ENCODE measurements around the gene CAPN7.

CAPN7 gene

GRCh38 chr3:15255215-15255614 lies 49.2 kb downstream of the CAPN7 start:
- no peak for FAIRE-seq

GRCh38 chr3:15256861-15257341 lies 50.9 kb downstream of the CAPN7 start:
- FAIRE-seq, result no peak

GRCh38 chr3:15258720-15259119 lies 52.7 kb downstream of the CAPN7 start:
- no peak for FAIRE-seq

- no peak for FAIRE-seq
Observed at GRCh38 chr3:15260531-15260930, 54.5 kb downstream of the CAPN7 start.

- FAIRE-seq, result no peak
Observed at GRCh38 chr3:15261274-15261673, 55.2 kb downstream of the CAPN7 start.

GRCh38 chr3:15262021-15262420 lies 56.0 kb downstream of the CAPN7 start:
- no peak for FAIRE-seq

GRCh38 chr3:15263120-15263519 lies 57.1 kb downstream of the CAPN7 start:
- FAIRE-seq, result no peak

GRCh38 chr3:15263926-15264325 lies 57.9 kb downstream of the CAPN7 start:
- no peak for FAIRE-seq

GRCh38 chr3:15264486-15264885 lies 58.4 kb downstream of the CAPN7 start:
- no peak for FAIRE-seq

- no peak for FAIRE-seq
Observed at GRCh38 chr3:15265655-15266509, 59.8 kb downstream of the CAPN7 start.

GRCh38 chr3:15266510-15267376 lies 60.7 kb downstream of the CAPN7 start:
- FAIRE-seq, result no peak

- FAIRE-seq, result no peak
Observed at GRCh38 chr3:15267502-15267901, 61.5 kb downstream of the CAPN7 start.

- FAIRE-seq, result no peak
Observed at GRCh38 chr3:15268033-15268631, 62.1 kb downstream of the CAPN7 start.

- FAIRE-seq, result no peak
Observed at GRCh38 chr3:15269091-15269989, 63.3 kb downstream of the CAPN7 start.

GRCh38 chr3:15271030-15271429 lies 65.0 kb downstream of the CAPN7 start:
- no peak for FAIRE-seq

- no peak for FAIRE-seq
Observed at GRCh38 chr3:15271785-15272381, 65.8 kb downstream of the CAPN7 start.

- FAIRE-seq, result no peak
Observed at GRCh38 chr3:15272426-15273196, 66.6 kb downstream of the CAPN7 start.

GRCh38 chr3:15273227-15273626 lies 67.2 kb downstream of the CAPN7 start:
- no peak for FAIRE-seq

GRCh38 chr3:15276028-15276724 lies 70.1 kb downstream of the CAPN7 start:
- no peak for FAIRE-seq

GRCh38 chr3:15277861-15278500 lies 71.9 kb downstream of the CAPN7 start:
- FAIRE-seq, result no peak

Data from colon (tissue), 2 donors.